GM21723 (cell line): Measurements from ENCODE around the gene LHCGR.
"Not testable (repeated sequence)": the region's sequence is repeated elsewhere in the genome, so short reads cannot be mapped to it uniquely, and the experiment has no call there.

Source experiments
- ATAC-seq: cut with Tn5 transposase; IDR thresholded peaks from one replicate; pipeline ENCODE4 v1.9.1; 2021; ENCODE audit warnings: mild to moderate bottlenecking, moderate library complexity; ENCODE audit not compliant: unreplicated experiment

LHCGR gene

DNA sequence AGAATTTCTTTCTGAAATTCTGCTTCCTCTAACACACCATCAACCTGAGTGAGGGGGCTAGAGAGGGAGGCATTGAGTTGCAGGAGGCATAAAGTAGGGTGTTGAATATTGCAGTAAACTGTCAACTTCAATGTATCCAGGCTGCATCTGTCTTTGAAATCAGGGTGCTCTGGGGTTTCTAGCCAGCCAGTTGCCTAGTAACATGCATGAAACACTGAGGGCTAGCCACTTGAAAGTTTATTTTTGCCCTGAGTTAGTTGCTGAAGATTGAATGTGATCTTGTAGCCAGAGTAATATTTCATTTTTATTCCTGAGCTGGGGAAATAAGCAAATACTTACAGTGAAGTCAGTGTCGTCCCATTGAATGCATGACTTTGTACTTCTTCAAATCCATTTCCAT, 41.9 kb downstream of the LHCGR start:
- no peak for ATAC-seq

DNA sequence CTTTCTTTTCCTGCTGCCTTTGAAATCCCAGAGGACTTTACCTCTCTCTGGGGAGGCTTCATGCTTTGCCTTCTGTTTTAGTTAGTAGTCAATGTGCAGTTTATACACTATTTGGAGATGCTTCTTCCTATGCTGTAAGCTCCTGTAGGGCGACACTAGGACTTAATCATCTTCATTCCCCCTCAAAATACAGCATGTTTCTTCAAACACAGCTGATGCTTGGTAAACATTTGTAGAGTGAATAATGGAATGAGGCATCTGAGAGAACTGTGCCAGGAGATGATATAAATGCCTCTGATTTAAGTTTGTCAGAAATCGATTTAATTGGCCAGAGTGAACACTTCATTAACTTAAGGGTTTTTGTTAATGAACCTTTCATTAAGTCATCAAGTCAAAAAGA, 43.4 kb downstream of the LHCGR start:
- no peak for ATAC-seq

- ATAC-seq = no peak
Observed at GRCh38 chr2:48711343-48711742, 44.2 kb downstream of the LHCGR start.

GRCh38 chr2:48709096-48710034, 46.2 kb downstream of the LHCGR start:
- ATAC-seq = no peak

GRCh38 chr2:48707466-48707865, 48.1 kb downstream of the LHCGR start:
- ATAC-seq = no peak

DNA sequence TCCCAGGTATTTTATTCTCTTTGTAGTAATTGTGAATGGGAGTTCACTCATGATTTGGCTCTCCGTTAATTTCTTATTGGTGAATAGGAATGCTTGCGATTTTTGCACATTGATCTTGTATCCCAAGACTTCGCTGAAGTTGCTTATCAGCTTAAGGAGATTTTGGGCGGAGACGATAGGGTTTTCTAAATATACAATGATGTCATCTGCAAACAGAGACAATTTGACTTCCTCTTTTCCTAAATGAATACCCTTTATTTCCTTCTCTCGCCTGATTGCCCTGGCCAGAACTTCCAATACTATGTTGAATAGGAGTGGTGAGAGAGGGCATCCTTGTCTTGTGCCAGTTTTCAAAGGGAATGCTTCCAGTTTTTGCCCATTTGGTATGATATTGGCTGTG, 51.9 kb downstream of the LHCGR start:
- ATAC-seq = not testable (repeated sequence)

DNA sequence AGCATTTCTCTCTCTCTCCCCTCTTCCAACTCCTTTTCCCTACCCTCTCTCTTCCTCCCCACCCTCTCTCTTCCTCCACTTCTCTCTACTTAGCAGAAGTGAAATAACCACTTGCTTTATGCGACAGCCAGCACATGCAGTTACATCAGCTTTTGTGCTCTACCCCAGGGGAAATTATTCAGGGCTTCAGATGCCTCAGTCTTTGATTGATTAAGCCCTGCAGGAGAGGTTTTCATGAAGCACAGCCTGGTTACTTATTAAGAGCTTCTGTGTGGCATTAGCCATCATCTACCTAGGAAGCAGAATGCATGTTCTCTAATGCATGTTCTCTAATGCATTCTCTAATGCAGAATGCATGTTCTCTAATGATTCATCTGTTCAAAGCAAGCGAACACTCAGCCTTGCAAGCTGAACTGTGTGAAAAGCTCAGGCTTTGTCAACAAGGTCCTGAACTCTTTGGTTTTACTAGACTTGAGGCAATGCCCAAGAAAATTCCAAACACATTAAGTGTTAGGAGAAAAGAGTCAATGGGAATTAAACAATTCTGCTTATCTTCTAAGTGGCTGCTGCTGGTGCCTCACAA, 56.1 kb downstream of the LHCGR start:
- ATAC-seq = no peak

- no peak for ATAC-seq
Observed at GRCh38 chr2:48696881-48697280, 58.6 kb downstream of the LHCGR start.

- no peak for ATAC-seq
Observed at GRCh38 chr2:48695991-48696390, 59.5 kb downstream of the LHCGR start.

DNA sequence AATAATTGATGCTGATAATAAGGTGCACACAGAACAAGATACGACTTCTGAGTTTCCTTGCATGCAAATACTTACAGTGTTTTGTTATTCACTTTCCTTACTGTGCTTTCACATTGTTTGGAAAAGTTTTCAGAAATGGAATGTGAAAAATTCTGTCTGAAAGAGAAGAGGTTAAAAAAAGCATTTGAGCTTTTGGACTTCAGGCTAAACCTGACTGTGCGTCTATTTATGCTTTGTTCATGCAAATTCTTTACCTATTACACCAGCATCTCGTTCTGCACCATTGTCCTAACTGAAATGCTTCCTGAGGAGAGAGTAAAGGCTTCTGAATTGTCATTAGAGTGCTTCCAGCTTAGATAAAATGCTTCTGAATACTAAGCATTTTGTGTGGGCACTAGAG, 61.4 kb downstream of the LHCGR start:
- ATAC-seq = no peak

- ATAC-seq = no peak
Observed at GRCh38 chr2:48693645-48694044, 61.9 kb downstream of the LHCGR start.

DNA sequence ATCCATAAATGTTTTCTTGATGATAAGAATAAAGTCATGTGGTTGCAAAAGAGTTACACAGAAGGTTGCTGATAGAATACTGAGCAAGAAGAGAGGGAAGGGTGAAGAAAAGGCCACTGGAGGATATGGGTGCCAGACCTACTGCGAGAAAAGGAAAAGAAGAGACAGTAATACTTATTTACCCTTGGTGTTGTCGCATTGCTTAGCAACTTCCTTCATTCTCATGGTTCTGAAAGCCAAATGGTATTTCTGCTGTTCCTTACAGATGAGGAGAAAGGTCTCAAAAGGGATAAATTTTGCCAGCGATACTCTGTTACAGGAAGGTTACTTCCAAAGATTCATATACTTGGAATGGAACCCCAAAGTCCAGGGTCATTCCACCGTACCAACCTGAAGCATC, 62.5 kb downstream of the LHCGR start:
- no peak for ATAC-seq

GRCh38 chr2:48691935-48692691, 63.4 kb downstream of the LHCGR start:
- no peak for ATAC-seq

DNA sequence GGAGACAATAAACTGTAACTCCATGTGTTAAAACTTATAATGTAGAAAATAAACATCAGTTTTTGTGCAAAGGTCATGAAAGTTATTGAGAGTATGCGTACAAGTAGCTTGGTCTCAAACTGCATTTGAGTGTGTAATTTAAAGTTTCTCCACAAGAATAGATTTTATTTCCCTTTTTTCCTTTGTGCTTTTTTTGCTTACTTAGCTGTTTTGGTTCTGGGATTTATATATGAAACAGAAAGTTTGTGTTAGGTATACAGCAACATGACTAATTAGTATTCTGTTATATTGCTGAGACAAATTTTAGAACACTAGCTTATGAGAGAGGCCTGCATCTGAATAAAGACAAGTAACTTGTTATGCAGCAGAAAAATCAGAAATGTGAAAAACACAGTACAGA, 70.4 kb downstream of the LHCGR start:
- no peak for ATAC-seq

DNA sequence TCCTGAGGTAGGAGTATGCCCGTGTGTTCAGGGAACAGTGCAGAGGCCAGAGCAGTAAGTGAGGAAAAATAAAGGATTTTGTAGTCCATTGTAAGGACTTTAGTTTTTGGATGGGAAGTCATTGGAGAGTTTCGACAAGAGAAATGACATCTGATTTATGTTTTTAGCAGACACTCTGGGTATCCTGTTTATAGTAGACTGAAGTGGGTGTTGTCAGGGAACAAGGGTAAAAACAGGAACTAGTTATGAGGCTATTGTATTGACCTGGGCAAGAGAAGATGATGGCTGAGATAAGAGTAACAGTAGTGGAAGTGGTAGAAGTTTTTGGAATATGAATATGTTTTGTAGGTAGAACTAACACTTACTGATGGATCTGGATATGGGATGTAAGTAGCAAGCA, 78.1 kb downstream of the LHCGR start:
- ATAC-seq = no peak

GRCh38 chr2:48674933-48675332, 80.6 kb downstream of the LHCGR start:
- ATAC-seq = no peak

DNA sequence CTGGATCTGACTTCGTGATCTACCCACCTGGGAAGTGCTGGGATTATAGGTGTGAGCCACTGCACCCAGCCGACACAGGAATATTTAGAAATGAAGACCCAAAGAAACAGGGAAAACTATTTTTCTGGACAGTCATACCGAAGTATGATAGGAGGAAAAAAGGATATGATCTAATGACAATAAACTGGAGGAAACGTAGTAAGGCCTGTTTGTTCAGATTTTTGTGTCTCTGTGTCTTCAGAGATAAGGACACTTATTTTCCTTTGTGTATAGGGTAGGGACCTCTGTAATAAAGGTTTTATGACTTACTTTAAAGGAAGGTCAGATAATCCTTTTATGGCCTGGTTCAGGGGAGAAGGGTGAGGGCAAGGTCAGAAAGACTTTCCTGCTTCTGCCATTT, 81.9 kb downstream of the LHCGR start:
- no peak for ATAC-seq

DNA sequence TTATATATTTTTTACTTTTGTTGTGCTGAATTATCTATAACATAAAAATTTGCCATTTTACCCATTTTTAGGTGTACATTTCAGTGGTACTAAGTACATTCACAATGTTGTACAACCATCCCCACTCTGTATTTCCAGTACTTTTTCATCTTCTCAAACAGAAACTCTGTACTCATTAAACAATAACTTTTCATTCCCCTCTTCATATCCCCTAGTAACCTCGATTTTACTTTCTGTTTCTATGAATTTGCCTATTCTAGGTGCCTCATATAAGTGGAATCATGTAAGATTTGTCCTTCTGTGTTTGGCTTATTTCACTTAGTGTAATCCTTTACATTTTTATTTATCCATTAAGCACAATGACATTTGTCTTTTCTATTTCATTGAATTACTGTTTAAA, 86.5 kb downstream of the LHCGR start:
- no peak for ATAC-seq

GRCh38 chr2:48651158-48651790, 104.2 kb downstream of the LHCGR start:
- no peak for ATAC-seq

DNA sequence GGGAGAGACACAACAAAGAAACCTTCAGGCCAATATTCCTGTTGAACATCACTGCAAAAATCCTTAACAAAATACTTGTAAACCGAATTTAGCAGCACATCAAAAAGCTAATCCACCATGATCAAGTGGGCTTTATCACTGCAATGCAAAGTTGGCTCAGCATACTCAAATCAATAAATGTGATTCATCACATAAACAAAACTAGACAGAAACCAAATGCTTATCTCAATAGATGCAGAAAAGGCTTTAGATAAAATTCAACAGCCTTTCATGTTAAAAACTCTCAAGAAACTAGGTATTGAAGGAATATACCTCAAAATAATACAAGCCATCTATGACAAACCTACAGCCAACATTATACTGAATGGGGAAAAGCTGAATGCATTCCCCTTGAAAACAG, 117.3 kb downstream of the LHCGR start:
- no peak for ATAC-seq
